C4-2B (cell line): ENCODE results near the gene EIF3B.
"Not testable (repeated sequence)": the region's sequence is repeated elsewhere in the genome, so short reads cannot be mapped to it uniquely, and the experiment has no call there.

Experiments used
- H3K27ac ChIP-seq: fragments of 450-650 bp; 2 replicates; pipeline ENCODE4 v1.5.1; 2017
- ZFX ChIP-seq: fragments of 450-650 bp; IDR thresholded peaks from 2 replicates; pipeline ENCODE4 v1.6.1; 2017
- TF ChIP-seq, protein P1 (sequence below): fragments of 450-650 bp; conservative IDR thresholded peaks from 2 replicates; pipeline ENCODE4 v1.5.1; 2017; ENCODE audit warnings: mild to moderate bottlenecking

Gene EIF3B

DNA sequence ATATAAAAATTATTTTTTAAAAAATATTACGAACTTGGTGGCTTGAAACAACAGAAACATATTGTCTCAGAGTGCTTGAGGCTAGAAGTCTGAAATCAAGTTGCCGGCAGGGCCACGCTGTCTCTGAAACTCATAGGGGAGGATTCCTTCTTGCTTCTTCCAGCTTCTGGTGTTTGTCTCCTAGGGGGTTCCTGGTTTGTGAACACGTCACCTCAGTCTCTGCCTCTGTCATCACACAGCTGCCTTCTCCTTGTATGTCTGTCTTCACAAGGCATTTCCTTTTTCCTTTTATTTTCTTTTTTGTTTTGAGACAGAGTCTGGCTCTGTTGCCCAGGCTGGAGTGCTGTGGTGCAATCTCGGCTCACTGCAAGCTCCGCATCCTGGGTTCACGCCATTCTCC lies 27.7 kb upstream of the EIF3B start:
- TF ChIP-seq ZFX = no peak
- TF ChIP-seq, protein P1, sequence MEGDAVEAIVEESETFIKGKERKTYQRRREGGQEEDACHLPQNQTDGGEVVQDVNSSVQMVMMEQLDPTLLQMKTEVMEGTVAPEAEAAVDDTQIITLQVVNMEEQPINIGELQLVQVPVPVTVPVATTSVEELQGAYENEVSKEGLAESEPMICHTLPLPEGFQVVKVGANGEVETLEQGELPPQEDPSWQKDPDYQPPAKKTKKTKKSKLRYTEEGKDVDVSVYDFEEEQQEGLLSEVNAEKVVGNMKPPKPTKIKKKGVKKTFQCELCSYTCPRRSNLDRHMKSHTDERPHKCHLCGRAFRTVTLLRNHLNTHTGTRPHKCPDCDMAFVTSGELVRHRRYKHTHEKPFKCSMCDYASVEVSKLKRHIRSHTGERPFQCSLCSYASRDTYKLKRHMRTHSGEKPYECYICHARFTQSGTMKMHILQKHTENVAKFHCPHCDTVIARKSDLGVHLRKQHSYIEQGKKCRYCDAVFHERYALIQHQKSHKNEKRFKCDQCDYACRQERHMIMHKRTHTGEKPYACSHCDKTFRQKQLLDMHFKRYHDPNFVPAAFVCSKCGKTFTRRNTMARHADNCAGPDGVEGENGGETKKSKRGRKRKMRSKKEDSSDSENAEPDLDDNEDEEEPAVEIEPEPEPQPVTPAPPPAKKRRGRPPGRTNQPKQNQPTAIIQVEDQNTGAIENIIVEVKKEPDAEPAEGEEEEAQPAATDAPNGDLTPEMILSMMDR = no peak
- H3K27ac ChIP-seq = no peak overlapping the region

DNA sequence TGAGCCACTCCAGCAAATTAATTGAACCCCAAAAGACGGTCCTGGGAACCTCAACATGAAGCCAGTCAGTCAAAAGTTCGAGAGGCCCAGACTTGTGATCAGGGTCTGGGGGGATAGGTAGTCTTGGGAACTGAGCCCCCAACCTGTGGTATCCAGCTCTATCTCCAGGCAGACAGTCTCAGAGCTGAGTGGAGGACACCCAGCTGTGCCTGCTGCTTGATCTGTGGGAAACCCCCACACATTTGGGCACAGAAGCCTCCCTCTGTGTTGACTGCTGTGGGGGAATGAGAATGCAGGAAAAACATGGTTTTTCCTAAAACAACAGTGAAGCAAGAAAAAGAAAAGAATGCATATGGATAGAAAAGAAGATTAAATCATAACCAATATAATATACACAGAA lies 24.1 kb upstream of the EIF3B start:
- TF ChIP-seq, protein P1 = no peak
- no peak for TF ChIP-seq ZFX
- no peak overlapping the region for H3K27ac ChIP-seq

DNA sequence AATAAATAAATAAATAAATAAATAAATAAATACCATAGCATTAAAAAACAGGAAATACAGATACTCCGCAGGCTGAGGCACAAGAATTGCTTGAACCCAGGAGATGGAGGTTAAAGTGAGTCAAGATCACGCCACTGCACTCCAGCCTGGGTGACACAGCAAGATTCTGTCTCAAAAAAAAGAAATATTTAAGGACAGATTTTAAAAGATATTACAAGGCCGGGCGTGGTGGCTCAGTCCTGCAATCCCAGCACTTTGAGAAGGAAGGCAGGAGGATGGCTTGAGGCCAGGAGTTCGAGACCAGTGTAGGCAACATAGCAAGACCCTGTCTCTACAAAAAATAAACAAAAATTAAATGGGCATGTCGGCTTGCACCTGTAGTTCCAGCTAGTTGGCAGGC lies 22.9 kb upstream of the EIF3B start:
- TF ChIP-seq, protein P1 = no peak
- TF ChIP-seq ZFX = no peak
- H3K27ac ChIP-seq = no peak overlapping the region

DNA sequence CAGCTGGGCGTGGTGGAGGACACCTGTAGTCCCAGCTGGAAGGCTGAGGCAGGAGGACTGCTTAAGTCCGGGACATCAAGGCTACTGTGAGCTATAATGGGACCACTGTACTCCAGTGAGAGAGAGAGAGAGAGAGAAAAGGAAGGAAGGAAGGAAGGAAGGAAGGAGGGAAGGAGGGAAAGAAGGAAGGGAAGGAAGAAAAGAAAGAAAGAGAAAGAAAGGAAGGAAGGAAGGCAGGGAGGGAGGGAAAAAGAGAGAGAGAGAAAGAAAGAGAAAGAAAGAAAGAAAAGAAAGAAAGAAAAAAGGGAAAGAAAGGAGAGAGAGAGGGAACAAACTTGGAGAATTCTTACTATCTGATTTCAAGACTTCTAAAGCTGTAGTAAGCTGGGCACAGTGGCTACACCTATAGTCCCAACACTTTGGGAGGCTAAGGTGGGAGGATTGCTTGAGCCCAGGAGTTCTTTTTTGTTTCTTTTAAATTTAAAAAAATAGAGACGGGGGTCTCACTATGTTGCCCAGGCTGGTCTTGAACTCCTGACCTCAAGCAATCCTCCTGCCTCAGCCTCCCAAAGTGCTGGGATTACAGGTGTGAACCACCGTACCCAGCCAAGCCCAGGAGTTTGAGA lies 21.9 kb upstream of the EIF3B start:
- H3K27ac ChIP-seq = not testable (repeated sequence)

DNA sequence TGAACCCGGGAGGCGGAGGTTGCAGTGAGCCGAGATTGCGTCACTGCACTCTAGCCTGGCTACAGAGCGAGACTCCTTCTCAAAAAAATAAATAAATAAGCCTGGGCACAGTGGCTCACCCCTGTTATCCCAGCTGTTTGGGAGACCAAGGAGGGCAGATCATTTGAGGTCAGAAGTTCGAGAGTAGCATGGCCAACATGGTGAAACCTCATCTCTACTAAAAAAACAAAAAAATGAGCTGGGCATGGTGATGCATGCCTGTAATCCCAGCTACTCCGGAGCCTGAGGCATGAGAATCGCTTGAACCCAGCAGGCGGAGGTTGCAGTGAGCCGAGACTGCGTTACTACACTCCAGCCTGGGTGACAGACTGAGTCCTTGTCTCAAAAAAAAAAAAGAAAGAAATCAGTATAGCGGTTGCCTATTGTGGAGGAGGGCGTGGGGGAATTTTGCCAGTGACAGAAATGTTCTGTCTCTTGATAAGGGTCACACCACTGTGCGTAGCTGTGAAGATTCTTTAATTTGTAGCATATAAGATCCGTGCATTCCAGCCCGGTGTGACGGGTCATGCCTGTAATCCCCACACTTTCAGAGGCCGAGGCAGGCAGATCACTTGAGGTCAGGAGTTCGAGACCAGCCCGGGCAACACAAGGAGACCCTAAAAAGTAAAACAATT lies 17.9 kb upstream of the EIF3B start:
- H3K27ac ChIP-seq = no peak overlapping the region
- TF ChIP-seq, protein P1 = no peak
- TF ChIP-seq ZFX = no peak

DNA sequence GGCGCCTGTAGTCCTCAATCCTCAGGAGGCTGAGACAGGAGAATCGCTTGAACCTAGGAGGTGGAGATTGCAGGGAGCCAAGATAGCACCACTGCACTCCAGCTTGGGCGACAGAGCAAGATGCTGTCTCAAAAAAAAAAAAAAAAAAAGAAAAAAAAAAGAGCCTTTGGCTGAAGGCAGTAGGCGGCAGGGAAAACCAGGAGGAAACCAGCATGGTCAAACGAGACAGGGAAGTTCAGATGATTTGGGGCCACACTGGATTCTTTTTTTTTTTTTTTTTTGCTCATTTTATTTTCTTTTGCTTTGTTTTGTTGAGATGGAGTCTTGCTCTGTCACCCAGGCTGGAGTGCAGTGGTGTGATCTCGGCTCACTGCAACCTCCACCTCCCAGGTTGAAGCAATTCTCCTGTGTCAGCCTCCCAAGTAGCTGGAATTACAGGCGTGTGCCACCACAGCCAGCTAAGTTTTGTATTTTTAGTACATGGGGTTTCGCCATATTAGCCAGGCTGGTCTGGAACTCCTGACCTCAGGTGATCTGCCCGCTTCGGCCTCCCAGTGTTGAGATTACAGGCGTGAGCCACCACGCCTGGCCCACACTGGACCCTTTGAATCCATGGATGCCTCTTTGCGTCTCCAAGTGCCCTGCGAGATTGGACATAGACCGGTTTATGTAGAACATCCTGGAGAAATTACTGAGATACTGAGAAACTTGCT lies 7.1 kb upstream of the EIF3B start:
- not testable (repeated sequence) for H3K27ac ChIP-seq

DNA sequence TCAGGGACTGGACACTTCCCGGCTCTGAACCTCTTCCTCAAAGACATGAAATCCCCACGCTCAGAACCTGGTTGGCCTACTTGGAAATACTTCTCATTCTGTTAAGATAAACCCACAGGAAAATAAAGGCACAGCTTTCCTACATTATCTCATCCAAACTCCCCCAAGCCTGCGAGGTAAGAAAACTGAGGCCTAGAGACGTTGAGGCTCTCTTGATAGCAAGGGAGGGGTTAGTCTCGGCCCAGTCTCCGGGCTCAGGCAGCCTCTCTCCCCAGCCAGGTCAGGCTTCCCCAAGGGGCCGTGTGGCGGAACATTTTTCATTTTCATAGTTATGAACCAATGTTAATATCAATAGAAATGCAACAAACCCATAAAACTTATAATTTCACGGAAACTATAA lies 4.6 kb upstream of the EIF3B start:
- no peak overlapping the region; the same call in 1 of the 2 replicates for H3K27ac ChIP-seq
- TF ChIP-seq ZFX = no peak
- TF ChIP-seq, protein P1 = no peak

DNA sequence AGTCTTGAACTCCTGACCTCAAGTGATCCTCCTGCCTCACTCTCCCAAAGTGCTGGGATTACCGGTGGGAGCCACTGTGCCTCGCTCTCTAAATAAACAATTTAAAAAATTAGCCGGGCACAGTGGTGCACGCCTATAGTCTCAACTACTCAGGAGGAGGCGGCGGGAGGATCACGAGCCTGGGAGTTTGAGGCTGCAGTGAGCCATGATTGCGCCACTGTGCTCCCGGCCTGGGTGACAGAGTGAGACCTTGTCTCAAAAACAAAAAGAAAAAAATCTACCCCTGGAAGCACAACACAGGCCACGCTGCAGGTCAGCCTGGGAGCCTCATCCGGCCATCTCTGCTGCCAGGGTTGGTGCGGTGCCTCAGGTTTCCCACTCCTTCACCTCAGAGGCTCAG lies 3.8 kb upstream of the EIF3B start:
- H3K27ac ChIP-seq = no peak overlapping the region
- TF ChIP-seq, protein P1 = no peak
- TF ChIP-seq ZFX = no peak
